Neural progenitor cell (in vitro differentiated cells): ENCODE measurements around the gene ADCY5. TPM values are rescaled to one million over a fixed set of nuclear protein-coding genes. Genes with fewer than 3 reads are reported as not detected.
A peak's percentile ranks its signal among the peaks of the same experiment; 100 is the strongest.

Experiments used
- DNase-seq: peaks from one replicate; pipeline ENCODE4 v3.0.0-alpha.2; 2016; ENCODE audit warnings: low spot score
- H2AFZ ChIP-seq: fragments of 200-600 bp; sonication (generic); replicated peaks from 2 replicates; pipeline ENCODE4 v1.6.1; 2016; ENCODE audit warnings: antibody characterized with exemption
- H3F3A ChIP-seq: fragments of 200-600 bp; sonication (generic); 2 replicates; pipeline ENCODE4 v1.6.1; 2016; ENCODE audit warnings: antibody characterized with exemption, low read depth
- H3K27ac ChIP-seq: fragments of 200-600 bp; sonication (generic); 2 replicates; pipeline ENCODE4 v1.5.1; 2016; ENCODE audit warnings: mild to moderate bottlenecking
- H3K27me3 ChIP-seq: fragments of 200-600 bp; sonication (generic); 2 replicates; pipeline ENCODE4 v1.6.1; 2016; ENCODE audit warnings: mild to moderate bottlenecking, moderate library complexity
- H3K36me3 ChIP-seq: fragments of 200-600 bp; sonication (generic); 2 replicates; pipeline ENCODE4 v1.5.1; 2016
- H3K4me1 ChIP-seq: fragments of 200-600 bp; sonication (generic); 2 replicates; pipeline ENCODE4 v1.6.1; 2016; ENCODE audit warnings: mixed run types
- H3K4me2 ChIP-seq: fragments of 200-600 bp; sonication (generic); 2 replicates; pipeline ENCODE4 v1.6.1; 2016
- H3K4me3 ChIP-seq: fragments of 200-600 bp; sonication (generic); 2 replicates; pipeline ENCODE4 v1.5.1; 2016
- H3K79me2 ChIP-seq: fragments of 200-600 bp; sonication (generic); 2 replicates; pipeline ENCODE4 v1.6.1; 2016; ENCODE audit warnings: low read depth
- H3K9ac ChIP-seq: fragments of 200-600 bp; sonication (generic); 2 replicates; pipeline ENCODE4 v1.6.1; 2016
- H3K9me3 ChIP-seq: fragments of 200-600 bp; sonication (generic); 2 replicates; pipeline ENCODE4 v1.5.1; 2016; ENCODE audit warnings: low read depth
- H4K20me1 ChIP-seq: fragments of 200-600 bp; sonication (generic); 2 replicates; pipeline ENCODE4 v1.6.1; 2016; ENCODE audit warnings: low read depth
- H3K27ac Mint-ChIP-seq: 3 replicates; pipeline ENCODE4 v1.8.0; 2021; ENCODE audit warnings: mixed read lengths
- H3K27me3 Mint-ChIP-seq: 2 replicates; pipeline ENCODE4 v1.8.0; 2022; ENCODE audit warnings: low read depth, mild to moderate bottlenecking, inconsistent platforms, moderate library complexity, mixed read lengths; ENCODE audit not compliant: insufficient read depth
- H3K36me3 Mint-ChIP-seq: 3 replicates; pipeline ENCODE4 v1.8.0; 2021; ENCODE audit warnings: mixed read lengths
- H3K4me1 Mint-ChIP-seq: 3 replicates; pipeline ENCODE4 v1.8.0; 2021; ENCODE audit warnings: mixed read lengths
- H3K4me3 Mint-ChIP-seq: 3 replicates; pipeline ENCODE4 v1.8.0; 2021; ENCODE audit warnings: mild to moderate bottlenecking, moderate library complexity, mixed read lengths
- H3K9me3 Mint-ChIP-seq: 3 replicates; pipeline ENCODE4 v1.8.0; 2020; ENCODE audit warnings: mixed read lengths
- CTCF ChIP-seq: fragments of 200-600 bp; sonication (generic); IDR thresholded peaks from 2 replicates; pipeline ENCODE4 v1.5.1; 2017; ENCODE audit warnings: antibody characterized with exemption, mild to moderate bottlenecking
- EZH2 ChIP-seq: fragments of 200-600 bp; sonication (generic); IDR thresholded peaks from 2 replicates; pipeline ENCODE4 v1.6.1; 2017; ENCODE audit warnings: antibody characterized with exemption, mild to moderate bottlenecking, moderate library complexity
- EZH2phosphoT487 ChIP-seq: fragments of 200-600 bp; sonication (generic); IDR thresholded peaks from 2 replicates; pipeline ENCODE4 v1.6.1; 2017; ENCODE audit warnings: antibody characterized with exemption
- total RNA-seq: library from RNA; depleted of rRNA; stranded (reverse); fragments of >200 nt; gene quantifications from 2 replicates; pipeline ENCODE4 v1.2.3, GENCODE V29; 2015; ENCODE audit warnings: low replicate concordance

ADCY5 gene
- total RNA-seq, 1 donor from 2014 or later, result 1.6 TPM

GRCh38 chr3:123390865-123391600, 57.9 kb downstream of the ADCY5 start:
- no peak overlapping the region for H3K4me2 ChIP-seq
- H3K27me3 Mint-ChIP-seq, result peaks cover 9% of the 10 kb centered on the region
- H3K27me3 ChIP-seq, result no peaks in the 10 kb centered on the region
- DNase-seq, result no peak
- no peaks in the 10 kb centered on the region for H4K20me1 ChIP-seq
- TF ChIP-seq CTCF, result no peak
- no peak for TF ChIP-seq EZH2
- no peak for TF ChIP-seq EZH2phosphoT487
- no peak overlapping the region for H3K9ac ChIP-seq
- no peaks in the 10 kb centered on the region for H3K9me3 Mint-ChIP-seq
- no peaks in the 10 kb centered on the region for H3K36me3 ChIP-seq
- H3K4me1 ChIP-seq, result peaks cover 22% of the 10 kb centered on the region
- no peak overlapping the region for H3K4me3 Mint-ChIP-seq
- H3K4me3 ChIP-seq, result no peak overlapping the region
- H3K9me3 ChIP-seq, result no peaks in the 10 kb centered on the region
- H3K27ac Mint-ChIP-seq, result no peak overlapping the region
- no peak overlapping the region for H3K27ac ChIP-seq
- H3F3A ChIP-seq, result peaks cover 17% of the 10 kb centered on the region
- H3K4me1 Mint-ChIP-seq, result peaks cover 50% of the 10 kb centered on the region
- no peaks in the 10 kb centered on the region for H3K79me2 ChIP-seq
- no peaks in the 10 kb centered on the region for H3K36me3 Mint-ChIP-seq
- no peak overlapping the region for H2AFZ ChIP-seq

GRCh38 chr3:123389628-123389918, 59.3 kb downstream of the ADCY5 start:
- H3K27ac Mint-ChIP-seq, result no peak overlapping the region
- no peaks in the 10 kb centered on the region for H3K9me3 ChIP-seq
- no peak overlapping the region for H3K4me3 ChIP-seq
- no peaks in the 10 kb centered on the region for H4K20me1 ChIP-seq
- H3K9ac ChIP-seq, result no peak overlapping the region
- DNase-seq, result no peak
- no peak overlapping the region for H2AFZ ChIP-seq
- H3K36me3 Mint-ChIP-seq, result no peaks in the 10 kb centered on the region
- H3K27me3 ChIP-seq, result no peaks in the 10 kb centered on the region
- peaks cover 57% of the 10 kb centered on the region for H3K4me1 Mint-ChIP-seq
- H3F3A ChIP-seq, result peaks cover 17% of the 10 kb centered on the region
- TF ChIP-seq EZH2 (no peak), EZH2phosphoT487 (no peak)
- H3K79me2 ChIP-seq, result no peaks in the 10 kb centered on the region
- peaks cover 8% of the 10 kb centered on the region for H3K27me3 Mint-ChIP-seq
- H3K4me1 ChIP-seq, result peaks cover 22% of the 10 kb centered on the region
- no peaks in the 10 kb centered on the region for H3K36me3 ChIP-seq
- H3K9me3 Mint-ChIP-seq, result no peaks in the 10 kb centered on the region
- H3K27ac ChIP-seq, result no peak overlapping the region
- no peak overlapping the region for H3K4me2 ChIP-seq
- no peak overlapping the region for H3K4me3 Mint-ChIP-seq

- no peak for DNase-seq
- peaks cover 8% of the 10 kb centered on the region for H3K27me3 Mint-ChIP-seq
- H3K79me2 ChIP-seq, result no peaks in the 10 kb centered on the region
- TF ChIP-seq EZH2 (no peak), EZH2phosphoT487 (no peak), CTCF (no peak)
- H3K4me1 ChIP-seq, result peaks cover 22% of the 10 kb centered on the region
- no peak overlapping the region for H3K4me2 ChIP-seq
- no peaks in the 10 kb centered on the region for H3K9me3 Mint-ChIP-seq
- peaks cover 17% of the 10 kb centered on the region for H3F3A ChIP-seq
- H3K36me3 Mint-ChIP-seq, result no peaks in the 10 kb centered on the region
- no peak overlapping the region for H3K9ac ChIP-seq
- H3K36me3 ChIP-seq, result no peaks in the 10 kb centered on the region
- H3K27ac ChIP-seq, result no peak overlapping the region
- H3K4me3 ChIP-seq, result no peak overlapping the region
- H4K20me1 ChIP-seq, result no peaks in the 10 kb centered on the region
- no peak overlapping the region for H3K27ac Mint-ChIP-seq
- H3K4me1 Mint-ChIP-seq, result peaks cover 55% of the 10 kb centered on the region
- no peak overlapping the region for H2AFZ ChIP-seq
- H3K9me3 ChIP-seq, result no peaks in the 10 kb centered on the region
- peak overlapping the region; percentile 11 for H3K4me3 Mint-ChIP-seq
- H3K27me3 ChIP-seq, result no peaks in the 10 kb centered on the region
Observed at GRCh38 chr3:123388811-123389627, 59.9 kb downstream of the ADCY5 start.

GRCh38 chr3:123388042-123388441, 60.8 kb downstream of the ADCY5 start:
- Histone ChIP-seq H3K27me3 (no peaks in the 10 kb centered on the region), H3K9me3 (no peaks in the 10 kb centered on the region), H3F3A (peaks cover 12% of the 10 kb centered on the region), H2AFZ (no peak overlapping the region), H3K4me2 (no peak overlapping the region), H4K20me1 (no peaks in the 10 kb centered on the region), H3K9ac (no peak overlapping the region), H3K79me2 (no peaks in the 10 kb centered on the region), H3K4me1 (peaks cover 27% of the 10 kb centered on the region), H3K36me3 (no peaks in the 10 kb centered on the region), H3K4me3 (no peak overlapping the region), H3K27ac (no peak overlapping the region)
- Mint-ChIP-seq H3K27me3 (peaks cover 12% of the 10 kb centered on the region), H3K4me1 (peaks cover 65% of the 10 kb centered on the region), H3K36me3 (no peaks in the 10 kb centered on the region), H3K27ac (no peak overlapping the region), H3K9me3 (no peaks in the 10 kb centered on the region), H3K4me3 (no peak overlapping the region)
- TF ChIP-seq EZH2phosphoT487 (no peak), CTCF (no peak), EZH2 (no peak)
- DNase-seq, result no peak
